Measurements from ENCODE around the gene MLEC.

Gene MLEC

GRCh38 chr12:120710805-120711296 is 23.9 kb downstream of the MLEC start:
- TF ChIP-seq CTCF (IDR thresholded peaks at IDR 0.05), result no peak
- peak overlapping the region; percentile 84 to 93 for H3K27ac ChIP-seq
- no peak for DNase-seq (ENCODE audit: low spot score)

GRCh38 chr12:120711411-120711810 is 24.5 kb downstream of the MLEC start:
- DNase-seq (ENCODE audit: low spot score), result no peak
- Histone ChIP-seq H3K27ac (peak overlapping the region; percentile 84 to 93), H3K4me3 (peak overlapping the region; percentile 78)
- no peak for TF ChIP-seq CTCF (IDR thresholded peaks at IDR 0.05)

More at GRCh38 chr12:120710805-120711296, 23.9 kb downstream of the MLEC start:
- peak overlapping the region; percentile 78 for H3K4me3 ChIP-seq

GRCh38 chr12:120712610-120713009 is 25.7 kb downstream of the MLEC start:
- no peak overlapping the region for H3K4me3 ChIP-seq
- H3K27ac ChIP-seq, result no peak overlapping the region
- no peak for TF ChIP-seq CTCF (IDR thresholded peaks at IDR 0.05)
- no peak for DNase-seq (ENCODE audit: low spot score)

GRCh38 chr12:120713861-120714482 is 27.0 kb downstream of the MLEC start:
- H3K4me3 ChIP-seq, result no peak overlapping the region
- DNase-seq (ENCODE audit: low spot score), result no peak
- peak; percentile 76 for TF ChIP-seq CTCF (IDR thresholded peaks at IDR 0.05)
- no peak overlapping the region for H3K27ac ChIP-seq

- Histone ChIP-seq H3K4me3 (no peak overlapping the region), H3K27ac (no peak overlapping the region)
- DNase-seq (ENCODE audit: low spot score), result no peak
- no peak for TF ChIP-seq CTCF (IDR thresholded peaks at IDR 0.05)
Measured at GRCh38 chr12:120718055-120718454, 31.1 kb downstream of the MLEC start.

GRCh38 chr12:120719072-120719471 is 32.1 kb downstream of the MLEC start:
- Histone ChIP-seq H3K27ac (no peak overlapping the region), H3K4me3 (no peak overlapping the region)
- TF ChIP-seq CTCF (IDR thresholded peaks at IDR 0.05), result no peak
- no peak for DNase-seq (ENCODE audit: low spot score)

Measured in coronary artery (tissue), 2 donors.